Measurements from ENCODE around the gene ZNF574.

Gene ZNF574

DNA sequence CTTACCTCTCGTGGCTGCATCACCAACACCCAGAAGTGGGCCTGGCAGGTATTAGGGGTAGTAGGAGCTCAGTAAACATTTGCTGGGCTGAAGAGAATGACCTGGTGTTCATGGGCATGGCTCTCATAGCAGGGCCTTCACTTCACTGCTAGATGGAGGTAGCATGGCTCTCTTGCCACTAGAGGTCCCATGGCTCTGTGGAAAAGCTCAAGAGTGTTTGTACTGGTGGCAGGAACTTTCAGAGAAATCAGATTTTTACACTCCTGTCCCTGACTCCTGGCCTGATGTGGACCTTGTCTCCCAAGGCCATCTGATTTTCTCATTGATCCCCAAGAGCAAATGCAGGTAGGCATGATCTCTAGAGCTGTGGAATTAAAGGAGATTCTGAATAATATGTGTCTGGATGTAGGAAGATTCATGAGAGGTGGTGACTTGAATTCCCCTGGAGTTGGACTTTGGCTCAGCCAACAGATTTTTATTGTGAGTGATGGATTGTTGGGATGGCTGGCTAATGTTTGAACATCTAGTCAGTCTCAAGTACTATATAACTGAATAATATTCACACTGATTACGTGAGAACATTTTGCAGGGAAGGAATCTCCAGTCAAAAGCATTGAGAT is 5.7 kb downstream of the ZNF574 start:
- TF ChIP-seq, protein P1, sequence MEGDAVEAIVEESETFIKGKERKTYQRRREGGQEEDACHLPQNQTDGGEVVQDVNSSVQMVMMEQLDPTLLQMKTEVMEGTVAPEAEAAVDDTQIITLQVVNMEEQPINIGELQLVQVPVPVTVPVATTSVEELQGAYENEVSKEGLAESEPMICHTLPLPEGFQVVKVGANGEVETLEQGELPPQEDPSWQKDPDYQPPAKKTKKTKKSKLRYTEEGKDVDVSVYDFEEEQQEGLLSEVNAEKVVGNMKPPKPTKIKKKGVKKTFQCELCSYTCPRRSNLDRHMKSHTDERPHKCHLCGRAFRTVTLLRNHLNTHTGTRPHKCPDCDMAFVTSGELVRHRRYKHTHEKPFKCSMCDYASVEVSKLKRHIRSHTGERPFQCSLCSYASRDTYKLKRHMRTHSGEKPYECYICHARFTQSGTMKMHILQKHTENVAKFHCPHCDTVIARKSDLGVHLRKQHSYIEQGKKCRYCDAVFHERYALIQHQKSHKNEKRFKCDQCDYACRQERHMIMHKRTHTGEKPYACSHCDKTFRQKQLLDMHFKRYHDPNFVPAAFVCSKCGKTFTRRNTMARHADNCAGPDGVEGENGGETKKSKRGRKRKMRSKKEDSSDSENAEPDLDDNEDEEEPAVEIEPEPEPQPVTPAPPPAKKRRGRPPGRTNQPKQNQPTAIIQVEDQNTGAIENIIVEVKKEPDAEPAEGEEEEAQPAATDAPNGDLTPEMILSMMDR (IDR thresholded peaks at IDR 0.05; ENCODE audit: insufficient read depth, low read depth, low read length, missing control alignments) = peak; percentile 71
- peak; percentile 56 for DNase-seq (ENCODE audit: low read depth)
- H3K4me3 ChIP-seq (ENCODE audit: low read length) = no peak overlapping the region

DNA sequence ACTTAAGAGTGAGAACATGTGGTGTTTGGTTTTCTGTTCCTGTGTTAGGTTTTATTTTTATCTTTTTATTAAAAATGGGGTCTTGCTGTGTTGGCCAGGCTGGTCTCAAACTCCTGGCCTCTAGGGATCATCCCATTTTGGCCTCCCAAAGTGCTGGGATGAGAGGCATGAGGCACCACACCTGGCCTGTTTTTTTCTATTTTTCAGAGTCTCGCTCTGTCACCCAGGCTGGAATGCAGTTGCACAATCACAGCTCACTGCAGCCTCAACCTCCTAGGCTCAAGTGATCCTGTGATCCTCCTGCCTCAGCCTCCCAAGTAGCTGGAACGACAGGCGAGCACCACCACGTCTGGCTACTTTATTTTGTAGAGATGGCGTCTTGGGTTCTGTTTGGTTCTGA is 7.6 kb downstream of the ZNF574 start:
- DNase-seq (ENCODE audit: low read depth) = no peak

DNA sequence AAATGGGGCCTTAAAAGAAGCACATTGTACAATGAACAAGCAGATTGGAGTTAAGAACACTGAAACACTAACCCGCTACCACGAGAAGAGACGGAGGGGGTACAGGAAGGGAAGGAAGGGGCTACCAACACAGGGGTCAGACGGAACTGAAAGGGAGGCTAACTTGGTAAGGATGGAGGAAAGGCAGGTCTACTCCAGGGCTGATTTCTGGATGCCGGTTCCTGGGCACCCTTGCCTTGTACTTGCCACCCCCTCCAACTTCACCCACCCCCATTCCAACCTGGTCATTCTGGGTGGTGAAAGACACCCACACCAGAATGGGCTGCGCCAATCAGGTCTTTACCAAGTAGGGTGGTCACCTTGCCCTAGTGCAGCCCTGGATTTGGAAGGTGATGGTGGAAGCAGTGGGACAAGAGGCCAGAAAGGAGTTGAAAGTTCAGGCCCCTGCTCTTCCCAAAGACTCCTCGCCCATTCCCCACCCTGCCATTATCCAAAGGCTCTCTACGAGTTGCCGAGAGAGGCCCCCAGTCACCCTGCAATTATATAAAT is 10.3 kb downstream of the ZNF574 start:
- H3K4me3 ChIP-seq (ENCODE audit: low read length) = no peak overlapping the region
- TF ChIP-seq, protein P1 (IDR thresholded peaks at IDR 0.05; ENCODE audit: insufficient read depth, low read depth, low read length, missing control alignments) = no peak
- DNase-seq (ENCODE audit: low read depth) = no peak

More for the DNA sequence above, 7.6 kb downstream of the ZNF574 start:
- TF ChIP-seq, protein P1 (IDR thresholded peaks at IDR 0.05; ENCODE audit: insufficient read depth, low read depth, low read length, missing control alignments) = no peak
- H3K4me3 ChIP-seq (ENCODE audit: low read length) = no peak overlapping the region

DNA sequence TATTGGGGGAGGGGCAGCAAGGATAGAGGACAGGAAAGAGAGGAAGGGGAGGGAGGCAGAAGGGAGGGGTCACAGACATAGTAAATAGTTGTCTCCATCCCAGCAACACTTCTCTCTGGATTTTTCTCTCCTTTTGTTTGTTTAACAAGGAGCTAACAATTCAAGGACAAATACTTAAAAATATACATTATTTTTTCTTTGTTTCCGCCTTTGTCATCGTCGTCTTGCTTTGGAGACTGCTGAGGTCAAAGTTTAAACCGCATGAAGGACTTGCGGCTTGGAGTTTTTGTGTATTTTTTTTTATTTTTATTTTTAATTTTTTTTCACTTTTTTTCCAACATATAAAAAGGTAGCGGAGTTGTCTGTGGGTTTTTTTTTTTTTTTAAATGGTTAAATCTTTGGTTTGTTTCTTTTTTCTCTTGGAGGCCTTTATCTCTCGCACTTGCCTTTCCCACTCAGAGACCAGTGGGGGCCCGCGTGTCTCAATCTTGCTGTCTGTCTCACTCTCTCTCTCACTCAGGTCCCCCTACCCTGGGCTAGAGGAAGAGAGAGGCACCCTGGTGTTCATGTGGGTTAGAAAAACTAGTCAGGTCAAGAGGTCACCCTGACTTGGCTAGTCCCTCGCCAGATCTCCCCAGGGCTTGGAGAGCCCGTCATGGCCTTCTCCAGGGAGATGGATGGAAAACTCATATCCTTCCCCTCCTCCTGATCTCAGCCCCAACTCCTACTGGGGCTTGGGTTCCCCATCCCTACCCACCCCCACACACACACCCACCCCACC is 11.0 kb downstream of the ZNF574 start:
- TF ChIP-seq, protein P1 (IDR thresholded peaks at IDR 0.05; ENCODE audit: insufficient read depth, low read depth, low read length, missing control alignments) = no peak

DNA sequence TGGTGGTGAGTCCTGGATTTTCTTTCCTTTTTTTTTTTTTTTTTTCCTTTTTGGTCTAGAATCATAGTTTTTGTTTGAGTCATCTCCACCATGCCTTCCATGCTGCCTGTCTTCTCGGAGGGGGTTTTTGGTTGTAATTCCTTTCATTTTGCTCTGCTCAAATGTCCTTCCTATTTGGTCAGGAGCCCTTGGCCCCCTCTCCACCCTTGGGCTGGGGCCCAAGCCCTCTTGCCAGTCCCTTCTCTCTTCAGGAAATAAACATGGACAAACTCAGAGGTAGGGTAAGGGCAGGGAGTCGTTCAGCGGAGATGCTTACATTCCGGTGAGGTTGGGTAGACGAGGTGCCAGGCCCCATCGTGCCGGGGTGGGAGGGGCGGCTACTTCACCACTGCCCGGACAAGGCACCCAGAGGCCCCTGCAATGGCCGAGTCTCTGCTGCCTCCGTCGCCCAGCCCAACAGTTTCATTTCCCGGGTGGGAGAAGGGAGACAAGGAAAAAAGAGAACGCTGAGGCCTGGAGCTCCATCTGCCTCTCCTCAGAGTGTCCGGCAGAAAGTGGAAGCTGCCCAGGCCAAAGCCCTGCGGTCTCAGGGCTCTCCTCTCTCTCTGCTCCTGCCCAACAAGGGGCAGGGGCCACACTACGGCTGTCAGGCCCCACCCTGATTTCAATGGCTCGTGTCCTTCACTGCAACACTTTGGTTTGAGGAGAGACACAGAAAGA is 12.7 kb downstream of the ZNF574 start:
- no peak for DNase-seq (ENCODE audit: low read depth)
- no peak overlapping the region for H3K4me3 ChIP-seq (ENCODE audit: low read length)
- TF ChIP-seq, protein P1 (IDR thresholded peaks at IDR 0.05; ENCODE audit: insufficient read depth, low read depth, low read length, missing control alignments) = no peak

More for the DNA sequence above, 11.0 kb downstream of the ZNF574 start:
- H3K4me3 ChIP-seq (ENCODE audit: low read length) = no peak overlapping the region
- DNase-seq (ENCODE audit: low read depth) = no peak

DNA sequence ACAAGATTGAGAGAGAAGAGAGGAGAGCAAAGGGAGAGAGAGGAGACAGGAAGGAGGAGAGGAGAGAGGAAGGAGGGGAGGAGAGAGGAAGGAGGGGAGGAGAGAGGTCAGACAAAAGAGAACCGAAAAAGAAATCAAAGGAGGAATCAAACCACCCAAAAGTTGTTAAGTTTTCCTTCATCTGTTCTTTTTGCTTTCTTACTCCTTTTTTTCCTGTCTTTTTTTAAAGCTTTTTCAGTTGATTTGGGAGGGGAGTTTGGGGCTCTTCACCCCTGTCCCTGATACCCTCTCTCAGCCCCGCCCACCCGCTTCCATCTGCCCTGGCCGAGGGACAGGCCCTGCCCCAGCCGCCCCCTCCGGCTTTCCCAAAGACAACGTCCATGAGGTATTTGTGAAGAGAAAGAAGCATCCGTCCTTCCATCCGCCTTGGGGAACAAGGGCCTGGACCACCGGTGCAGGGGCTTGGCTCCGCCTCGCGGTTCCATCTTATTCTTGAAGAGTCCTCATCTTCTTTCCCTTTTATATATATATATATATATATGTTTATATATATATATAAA is 13.3 kb downstream of the ZNF574 start:
- no peak overlapping the region for H3K4me3 ChIP-seq (ENCODE audit: low read length)
- TF ChIP-seq, protein P1 (IDR thresholded peaks at IDR 0.05; ENCODE audit: insufficient read depth, low read depth, low read length, missing control alignments) = no peak

More for the DNA sequence above, 13.3 kb downstream of the ZNF574 start:
- DNase-seq (ENCODE audit: low read depth) = no peak

Measured in epithelial cell of esophagus (primary cell).